ENCODE data around the gene ACY1.

The ACY1 gene

GRCh38 chr3:51955175-51955892, 28.0 kb upstream of the ACY1 start, which contains the start of gene GPR62:
TSS of gene GPR62 (plus strand) at chr3:51955381. CDS start at chr3:51955653, 272 bp downstream.
- Histone ChIP-seq H3K27ac (replicated peaks) (no peak within 1 kb of the TSS), H3K4me3 (replicated peaks; ENCODE audit: insufficient read depth, low read length) (peak within 1 kb of the TSS; percentile 9; the same call in 1 of the 2 replicates), H3K27me3 (ENCODE audit: insufficient read depth, poor library complexity, severe bottlenecking) (no peaks in the 10 kb centered on the region)
- DNase-seq (ENCODE audit: low read depth in 1 of 2, low spot score in 1 of 2): no peak
- no peak for TF ChIP-seq REST (IDR thresholded peaks at IDR 0.05; ENCODE audit: insufficient replicate concordance, low read depth)
- no peak for TF ChIP-seq GABPA (IDR thresholded peaks at IDR 0.05; ENCODE audit: low read depth)
- TF ChIP-seq SPI1 (IDR thresholded peaks at IDR 0.05; ENCODE audit: borderline replicate concordance, low read depth): no peak
- no peak for TF ChIP-seq POLR2AphosphoS5 (IDR thresholded peaks at IDR 0.05; ENCODE audit: low read depth)
- TF ChIP-seq CTCF (IDR thresholded peaks at IDR 0.05; ENCODE audit: insufficient read depth, low read length): no peak

- TF ChIP-seq GABPA (IDR thresholded peaks at IDR 0.05; ENCODE audit: low read depth) (no peak), CTCF (IDR thresholded peaks at IDR 0.05; ENCODE audit: insufficient read depth, low read length) (no peak), REST (IDR thresholded peaks at IDR 0.05; ENCODE audit: insufficient replicate concordance, low read depth) (no peak), POLR2AphosphoS5 (IDR thresholded peaks at IDR 0.05; ENCODE audit: low read depth) (no peak), SPI1 (IDR thresholded peaks at IDR 0.05; ENCODE audit: borderline replicate concordance, low read depth) (no peak)
- no peak overlapping the region for H3K27ac ChIP-seq (replicated peaks)
- peak in 1 of 2 experiments; percentile 18 for DNase-seq (ENCODE audit: low read depth in 1 of 2, low spot score in 1 of 2)
- peak overlapping the region; percentile 9; the same call in 1 of the 2 replicates for H3K4me3 ChIP-seq (replicated peaks; ENCODE audit: insufficient read depth, low read length)
- peaks cover under 1% of the 10 kb centered on the region for H3K27me3 ChIP-seq (ENCODE audit: insufficient read depth, poor library complexity, severe bottlenecking)
These were observed 27.2 kb upstream of the ACY1 start for GRCh38 chr3:51955893-51956770.

GRCh38 chr3:51957520-51958205, 25.7 kb upstream of the ACY1 start:
- H3K4me3 ChIP-seq (replicated peaks; ENCODE audit: insufficient read depth, low read length): no peak overlapping the region
- no peak for TF ChIP-seq GABPA (IDR thresholded peaks at IDR 0.05; ENCODE audit: low read depth)
- TF ChIP-seq CTCF (IDR thresholded peaks at IDR 0.05; ENCODE audit: insufficient read depth, low read length): no peak
- no peak overlapping the region for H3K27ac ChIP-seq (replicated peaks)
- DNase-seq (ENCODE audit: low read depth in 1 of 2, low spot score in 1 of 2): no peak
- peaks cover 8% of the 10 kb centered on the region for H3K27me3 ChIP-seq (ENCODE audit: insufficient read depth, poor library complexity, severe bottlenecking)
